Activated CD8-positive, alpha-beta T cell treated with anti-CD3 and anti-CD28 coated beads for 36 hours (primary cell): ENCODE results near the gene APOL2. TPM values are rescaled to one million over a fixed set of nuclear protein-coding genes. Genes with fewer than 3 reads are reported as not detected.
"Not testable (repeated sequence)": the region's sequence is repeated elsewhere in the genome, so short reads cannot be mapped to it uniquely, and the experiment has no call there.

ENCODE experiments used
- ATAC-seq: fragments of 200-7000 bp; cut with Tn5 transposase; one replicate; pipeline ENCODE4 v1.10.0; 2021; ENCODE audit warnings: mild to moderate bottlenecking, moderate library complexity
- CTCF ChIA-PET: fragments of 350-600 bp; sonication (Branson Sonifier 250); formaldehyde crosslinking; loops from one replicate; lab custom pipeline; 2021; ENCODE audit warnings: antibody characterized with exemption; lab: Charles Lee
- POLR2A ChIA-PET: fragments of 350-600 bp; sonication (Branson Sonifier 250); formaldehyde crosslinking; loops from one replicate; lab custom pipeline; 2021; ENCODE audit warnings: antibody characterized with exemption; lab: Charles Lee
- DNase-seq: peaks from one replicate; pipeline ENCODE4 v3.0.0-alpha.2; 2020
- H3K27ac Mint-ChIP-seq: one replicate; pipeline ENCODE4 v1.8.0; 2021; ENCODE audit warnings: mild to moderate bottlenecking, mixed read lengths
- H3K27me3 Mint-ChIP-seq: one replicate; pipeline ENCODE4 v1.8.0; 2021; ENCODE audit warnings: mixed read lengths
- H3K36me3 Mint-ChIP-seq: one replicate; pipeline ENCODE4 v1.8.0; 2021; ENCODE audit warnings: low read depth, mixed read lengths
- H3K4me1 Mint-ChIP-seq: one replicate; pipeline ENCODE4 v1.8.0; 2021; ENCODE audit warnings: low read depth, mixed read lengths
- H3K4me3 Mint-ChIP-seq: one replicate; pipeline ENCODE4 v1.8.0; 2021; ENCODE audit warnings: mild to moderate bottlenecking, moderate library complexity, mixed read lengths
- H3K9me3 Mint-ChIP-seq: one replicate; pipeline ENCODE4 v1.8.0; 2021; ENCODE audit warnings: mixed read lengths
- CTCF ChIP-seq: fragments of 200-600 bp; IDR thresholded peaks from one replicate; pipeline ENCODE4 v1.8.0; 2022; ENCODE audit warnings: antibody characterized with exemption, mild to moderate bottlenecking
- intact Hi-C: fragments of 100-400 bp; cut with micrococcal nuclease; formaldehyde crosslinking; loops from one replicate; pipeline ENCODE4 v1.10.0; 2022
- total RNA-seq, 2 experiments: library from RNA; stranded (reverse); gene quantifications; one replicate each; pipeline ENCODE4 v1.2.3, GENCODE V29; 2021

APOL2 gene
- total RNA-seq, 2 experiments from 2014 or later, result 45.4 to 49.7 TPM

- Mint-ChIP-seq H3K27me3 (no peaks in the 10 kb centered on the region), H3K36me3 (peaks cover 81% of the 10 kb centered on the region), H3K4me1 (peaks cover 50% of the 10 kb centered on the region), H3K27ac (peak overlapping the region; percentile 81), H3K9me3 (no peaks in the 10 kb centered on the region), H3K4me3 (no peak overlapping the region)
- intact Hi-C loops, result no loop called here
- TF ChIP-seq CTCF, result no peak
- ChIA-PET POLR2A (interaction anchor here (1.2 kb wide), 1 partner anchor 42 kb away, joined by 4 read pairs; no protein-coding TSS in a partner anchor), CTCF (interaction anchor here (2.1 kb wide), 1 partner anchor 168 kb away, joined by 4 read pairs; no protein-coding TSS in a partner anchor)
- ATAC-seq (no peak), DNase-seq (no peak)
These were observed 5.1 kb downstream of the APOL2 start for GRCh38 chr22:36234213-36234612.

- intact Hi-C loops, result no loop called here
- peaks cover 77% of the 10 kb centered on the region for H3K36me3 Mint-ChIP-seq
- H3K9me3 Mint-ChIP-seq, result no peaks in the 10 kb centered on the region
- POLR2A ChIA-PET, result no interaction called here
- TF ChIP-seq CTCF, result no peak
- peak overlapping the region; percentile 81 for H3K27ac Mint-ChIP-seq
- H3K4me1 Mint-ChIP-seq, result peaks cover 49% of the 10 kb centered on the region
- H3K27me3 Mint-ChIP-seq, result no peaks in the 10 kb centered on the region
- H3K4me3 Mint-ChIP-seq, result no peak overlapping the region
- ATAC-seq (no peak), DNase-seq (no peak)
- CTCF ChIA-PET, result interaction anchor here (2.1 kb wide), 1 partner anchor 168 kb away, joined by 4 read pairs; no protein-coding TSS in a partner anchor
These were observed 5.5 kb downstream of the APOL2 start for GRCh38 chr22:36233796-36234195.

GRCh38 chr22:36232715-36233401 lies 6.5 kb downstream of the APOL2 start:
- POLR2A ChIA-PET, result interaction anchor here (0.8 to 1.2 kb wide), 2 partner anchors 33 to 63 kb away, joined by 3 read pairs; no protein-coding TSS in a partner anchor
- H3K9me3 Mint-ChIP-seq, result no peaks in the 10 kb centered on the region
- H3K27me3 Mint-ChIP-seq, result no peaks in the 10 kb centered on the region
- peak overlapping the region; percentile 7 for H3K27ac Mint-ChIP-seq
- CTCF ChIA-PET, result interaction anchor here (2.1 kb wide), 1 partner anchor 167 kb away, joined by 4 read pairs; no protein-coding TSS in a partner anchor
- TF ChIP-seq CTCF, result no peak
- no peak overlapping the region for H3K4me3 Mint-ChIP-seq
- intact Hi-C loops, result no loop called here
- no peak for DNase-seq
- peaks cover 71% of the 10 kb centered on the region for H3K36me3 Mint-ChIP-seq
- peaks cover 44% of the 10 kb centered on the region for H3K4me1 Mint-ChIP-seq
- no peak for ATAC-seq

GRCh38 chr22:36231051-36231450 lies 8.3 kb downstream of the APOL2 start:
- Mint-ChIP-seq H3K4me1 (peaks cover 27% of the 10 kb centered on the region), H3K36me3 (peaks cover 62% of the 10 kb centered on the region)
- POLR2A ChIA-PET, intact Hi-C loops, H3K27me3 Mint-ChIP-seq, CTCF ChIA-PET, ATAC-seq, H3K9me3 Mint-ChIP-seq, H3K4me3 Mint-ChIP-seq, DNase-seq, H3K27ac Mint-ChIP-seq: not testable (repeated sequence)

- H3K4me3 Mint-ChIP-seq, POLR2A ChIA-PET, CTCF ChIA-PET, H3K9me3 Mint-ChIP-seq, ATAC-seq, H3K27me3 Mint-ChIP-seq, intact Hi-C loops, H3K27ac Mint-ChIP-seq, DNase-seq: not testable (repeated sequence)
- Mint-ChIP-seq H3K4me1 (peaks cover 13% of the 10 kb centered on the region), H3K36me3 (peaks cover 49% of the 10 kb centered on the region)
These were observed 9.7 kb downstream of the APOL2 start for GRCh38 chr22:36229649-36230048.

GRCh38 chr22:36228944-36229343 lies 10.4 kb downstream of the APOL2 start:
- H3K4me1 Mint-ChIP-seq, result peaks cover 6% of the 10 kb centered on the region
- ChIA-PET CTCF (no interaction called here), POLR2A (interaction anchor here (1.7 kb wide), 1 partner anchor 8 kb away, joined by 10 read pairs; no protein-coding TSS in a partner anchor)
- no peak overlapping the region for H3K4me3 Mint-ChIP-seq
- ATAC-seq, result no peak
- intact Hi-C loops, result no loop called here
- H3K27me3 Mint-ChIP-seq, result no peaks in the 10 kb centered on the region
- peaks cover 44% of the 10 kb centered on the region for H3K36me3 Mint-ChIP-seq
- no peak for DNase-seq
- H3K27ac Mint-ChIP-seq, result no peak overlapping the region
- no peak for TF ChIP-seq CTCF
- no peaks in the 10 kb centered on the region for H3K9me3 Mint-ChIP-seq

GRCh38 chr22:36228369-36228768 lies 11.0 kb downstream of the APOL2 start:
- CTCF ChIA-PET, result interaction anchor here (1.0 to 2.3 kb wide), 3 partner anchors 12 to 104 kb away, joined by 3 to 10 read pairs (median 6); partner anchors contain the start of gene APOL2
- POLR2A ChIA-PET, result interaction anchor here (1.5 to 1.7 kb wide), 2 partner anchors 9 to 11 kb away, joined by 5 to 10 read pairs; partner anchors contain the start of gene APOL2
- H3K9me3 Mint-ChIP-seq, H3K4me1 Mint-ChIP-seq, H3K27me3 Mint-ChIP-seq, intact Hi-C loops, H3K4me3 Mint-ChIP-seq, ATAC-seq, H3K27ac Mint-ChIP-seq, DNase-seq: not testable (repeated sequence)
- peaks cover 38% of the 10 kb centered on the region for H3K36me3 Mint-ChIP-seq
